ENCODE measurements around the gene ALKBH3. TPM values are rescaled to one million over a fixed set of nuclear protein-coding genes. Genes with fewer than 3 reads are reported as not detected.

Gene ALKBH3
- total RNA-seq, 2 donors from 2014 or later = 9.3 to 13.9 TPM

DNA sequence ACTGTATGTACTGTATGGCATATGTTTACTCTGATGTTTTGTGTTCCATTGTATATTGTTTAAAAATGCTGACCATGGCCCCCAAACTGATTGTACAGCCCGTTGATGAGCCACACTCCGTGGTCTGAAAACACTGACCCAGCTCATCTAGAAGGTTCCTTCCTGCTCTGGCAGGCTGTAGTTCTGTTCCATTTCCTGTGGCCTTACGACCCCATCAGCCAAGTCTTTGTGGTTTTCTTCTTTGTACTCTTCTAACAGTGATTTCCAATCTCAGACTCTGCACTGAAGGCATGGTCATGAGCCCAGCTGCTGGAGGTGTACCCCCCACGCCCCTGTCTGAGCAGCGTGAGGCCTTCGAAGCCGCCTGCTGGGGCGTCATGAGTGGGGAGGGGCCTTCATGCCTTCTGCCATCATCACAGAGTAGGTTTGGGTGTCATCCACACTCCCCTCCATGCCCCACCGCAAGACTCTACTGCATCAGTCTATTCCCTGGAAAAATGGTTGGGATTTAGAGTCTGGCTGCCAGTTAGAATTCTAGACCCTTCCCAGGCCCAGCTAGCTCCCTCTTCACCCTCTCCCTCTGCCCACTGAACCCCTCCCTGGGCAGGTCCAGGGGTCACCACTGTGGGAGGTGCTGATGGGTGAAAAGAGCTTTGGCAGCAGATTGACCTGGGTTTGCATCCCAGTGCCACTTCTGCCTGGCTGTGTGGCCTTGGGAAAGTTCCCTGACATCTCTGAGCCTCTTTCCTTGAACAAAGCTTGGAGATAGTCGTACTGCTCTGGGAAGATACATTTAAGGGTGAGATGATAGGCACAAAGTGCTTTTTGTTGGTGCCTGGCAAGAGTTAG, 50.5 kb downstream of the ALKBH3 start:
- no peak overlapping the region for H3K27ac ChIP-seq (ENCODE audit: low read depth, low read length)
- no peaks in the 10 kb centered on the region for H3K27me3 ChIP-seq (ENCODE audit: control insufficient read depth, insufficient read depth, low read length, poor library complexity, severe bottlenecking)
- H3K9me3 ChIP-seq (ENCODE audit: control insufficient read depth, low read length) = no peaks in the 10 kb centered on the region
- Mint-ChIP-seq H3K4me1 (peaks cover 11% of the 10 kb centered on the region), H3K9me3 (no peaks in the 10 kb centered on the region), H3K27ac (no peak overlapping the region), H3K27me3 (ENCODE audit: insufficient read depth) (peaks cover 2% of the 10 kb centered on the region), H3K36me3 (ENCODE audit: low read depth) (no peaks in the 10 kb centered on the region), H3K4me3 (no peak overlapping the region)
- no peaks in the 10 kb centered on the region for H3K4me1 ChIP-seq (ENCODE audit: control insufficient read depth, insufficient read depth, low read length)
- TF ChIP-seq, protein P1, sequence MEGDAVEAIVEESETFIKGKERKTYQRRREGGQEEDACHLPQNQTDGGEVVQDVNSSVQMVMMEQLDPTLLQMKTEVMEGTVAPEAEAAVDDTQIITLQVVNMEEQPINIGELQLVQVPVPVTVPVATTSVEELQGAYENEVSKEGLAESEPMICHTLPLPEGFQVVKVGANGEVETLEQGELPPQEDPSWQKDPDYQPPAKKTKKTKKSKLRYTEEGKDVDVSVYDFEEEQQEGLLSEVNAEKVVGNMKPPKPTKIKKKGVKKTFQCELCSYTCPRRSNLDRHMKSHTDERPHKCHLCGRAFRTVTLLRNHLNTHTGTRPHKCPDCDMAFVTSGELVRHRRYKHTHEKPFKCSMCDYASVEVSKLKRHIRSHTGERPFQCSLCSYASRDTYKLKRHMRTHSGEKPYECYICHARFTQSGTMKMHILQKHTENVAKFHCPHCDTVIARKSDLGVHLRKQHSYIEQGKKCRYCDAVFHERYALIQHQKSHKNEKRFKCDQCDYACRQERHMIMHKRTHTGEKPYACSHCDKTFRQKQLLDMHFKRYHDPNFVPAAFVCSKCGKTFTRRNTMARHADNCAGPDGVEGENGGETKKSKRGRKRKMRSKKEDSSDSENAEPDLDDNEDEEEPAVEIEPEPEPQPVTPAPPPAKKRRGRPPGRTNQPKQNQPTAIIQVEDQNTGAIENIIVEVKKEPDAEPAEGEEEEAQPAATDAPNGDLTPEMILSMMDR (conservative IDR thresholded peaks at IDR 0.05) = no peak
- no peak for DNase-seq
- H3K4me3 ChIP-seq (ENCODE audit: low read length) = no peak overlapping the region
- H3K9ac ChIP-seq (ENCODE audit: extremely low read depth, low read length, poor library complexity, severe bottlenecking) = no peak overlapping the region
- 85% methylated on average over 8 to 10 of the region's 10 CpGs for WGBS, 2 experiments (ENCODE audit: insufficient coverage in 1 of 2, insufficient read length in 1 of 2)
- H3K36me3 ChIP-seq (ENCODE audit: control insufficient read depth, insufficient read depth, low read length) = no peaks in the 10 kb centered on the region

DNA sequence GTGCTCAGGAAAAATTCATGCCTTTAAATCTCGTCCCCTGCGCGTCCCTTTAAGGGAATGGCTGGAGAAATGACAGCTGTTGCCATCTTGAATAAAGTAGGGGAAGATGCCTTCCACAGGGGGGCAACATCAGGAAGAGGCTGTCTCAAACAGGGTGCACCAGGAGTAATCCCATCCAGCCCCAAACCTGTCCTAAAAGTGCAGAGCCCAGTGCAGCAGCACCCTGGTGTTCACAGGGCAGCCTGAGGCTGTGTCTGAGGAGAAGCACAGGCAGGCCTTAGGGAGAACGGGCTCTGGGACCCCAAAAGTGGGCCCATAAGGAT, 51.0 kb downstream of the ALKBH3 start:
- no peak overlapping the region for H3K9ac ChIP-seq (ENCODE audit: extremely low read depth, low read length, poor library complexity, severe bottlenecking)

GRCh38 chr11:43933226-43933607, 52.6 kb downstream of the ALKBH3 start:
- TF ChIP-seq, protein P1 (conservative IDR thresholded peaks at IDR 0.05) = no peak
- Histone ChIP-seq H3K4me1 (ENCODE audit: control insufficient read depth, insufficient read depth, low read length) (no peaks in the 10 kb centered on the region), H3K4me3 (ENCODE audit: low read length) (no peak overlapping the region), H3K27me3 (ENCODE audit: control insufficient read depth, insufficient read depth, low read length, poor library complexity, severe bottlenecking) (peaks cover 8% of the 10 kb centered on the region), H3K9me3 (ENCODE audit: control insufficient read depth, low read length) (no peaks in the 10 kb centered on the region), H3K9ac (ENCODE audit: extremely low read depth, low read length, poor library complexity, severe bottlenecking) (no peak overlapping the region), H3K27ac (ENCODE audit: low read depth, low read length) (no peak overlapping the region), H3K36me3 (ENCODE audit: control insufficient read depth, insufficient read depth, low read length) (no peaks in the 10 kb centered on the region)
- DNase-seq = no peak
- no peaks in the 10 kb centered on the region for H3K9me3 Mint-ChIP-seq
- 92 to 100% methylated on average over 1 of the region's 1 CpG for WGBS, 2 experiments (ENCODE audit: insufficient coverage in 1 of 2, insufficient read length in 1 of 2)
- no peak overlapping the region for H3K27ac Mint-ChIP-seq
- no peaks in the 10 kb centered on the region for H3K36me3 Mint-ChIP-seq (ENCODE audit: low read depth)
- peaks cover 4% of the 10 kb centered on the region for H3K4me1 Mint-ChIP-seq
- H3K4me3 Mint-ChIP-seq = no peak overlapping the region
- H3K27me3 Mint-ChIP-seq (ENCODE audit: insufficient read depth) = peaks cover 16% of the 10 kb centered on the region

More for the DNA sequence above, 51.0 kb downstream of the ALKBH3 start:
- Mint-ChIP-seq H3K9me3 (no peaks in the 10 kb centered on the region), H3K4me1 (peaks cover 11% of the 10 kb centered on the region), H3K27ac (no peak overlapping the region), H3K36me3 (ENCODE audit: low read depth) (no peaks in the 10 kb centered on the region), H3K4me3 (no peak overlapping the region), H3K27me3 (ENCODE audit: insufficient read depth) (peaks cover 2% of the 10 kb centered on the region)
- H3K9me3 ChIP-seq (ENCODE audit: control insufficient read depth, low read length) = no peaks in the 10 kb centered on the region
- TF ChIP-seq, protein P1 (conservative IDR thresholded peaks at IDR 0.05) = peak; percentile 62
- no peak overlapping the region for H3K4me3 ChIP-seq (ENCODE audit: low read length)
- no peaks in the 10 kb centered on the region for H3K36me3 ChIP-seq (ENCODE audit: control insufficient read depth, insufficient read depth, low read length)
- no peaks in the 10 kb centered on the region for H3K4me1 ChIP-seq (ENCODE audit: control insufficient read depth, insufficient read depth, low read length)
- DNase-seq = no peak
- no peak overlapping the region for H3K27ac ChIP-seq (ENCODE audit: low read depth, low read length)
- 86 to 95% methylated on average over 4 of the region's 4 CpGs for WGBS, 2 experiments (ENCODE audit: insufficient coverage in 1 of 2, insufficient read length in 1 of 2)
- H3K27me3 ChIP-seq (ENCODE audit: control insufficient read depth, insufficient read depth, low read length, poor library complexity, severe bottlenecking) = no peaks in the 10 kb centered on the region

Measured in endodermal cell (in vitro differentiated cells).